NK-92 (cell line): ENCODE measurements around the gene PRLR.
"Not testable (repeated sequence)": the region's sequence is repeated elsewhere in the genome, so short reads cannot be mapped to it uniquely, and the experiment has no call there.

Experiments used
- DNase-seq: peaks from one replicate; lab custom pipeline; 2025; ENCODE audit not compliant: unreplicated experiment; lab: John Stamatoyannopoulos, UW

Gene PRLR

GRCh38 chr5:35198075-35198474 is 32.2 kb downstream of the PRLR start:
- DNase-seq = no peak

- no peak for DNase-seq
These were observed 32.9 kb downstream of the PRLR start for GRCh38 chr5:35197351-35197750.

GRCh38 chr5:35195472-35195852 is 34.8 kb downstream of the PRLR start:
- DNase-seq = no peak

- no peak for DNase-seq
These were observed 35.4 kb downstream of the PRLR start for GRCh38 chr5:35194635-35195471.

GRCh38 chr5:35192506-35192905 is 37.8 kb downstream of the PRLR start:
- no peak for DNase-seq

- DNase-seq = not testable (repeated sequence)
These were observed 40.5 kb downstream of the PRLR start for GRCh38 chr5:35189801-35190200.

GRCh38 chr5:35188031-35188457 is 42.2 kb downstream of the PRLR start:
- no peak for DNase-seq

GRCh38 chr5:35187621-35188020 is 42.7 kb downstream of the PRLR start:
- not testable (repeated sequence) for DNase-seq

GRCh38 chr5:35186749-35187148 is 43.5 kb downstream of the PRLR start:
- no peak for DNase-seq

GRCh38 chr5:35185518-35185917 is 44.8 kb downstream of the PRLR start:
- no peak for DNase-seq

GRCh38 chr5:35183556-35183955 is 46.7 kb downstream of the PRLR start:
- no peak for DNase-seq

- DNase-seq = no peak
These were observed 47.3 kb downstream of the PRLR start for GRCh38 chr5:35182910-35183535.

- no peak for DNase-seq
These were observed 47.8 kb downstream of the PRLR start for GRCh38 chr5:35182486-35182885.

GRCh38 chr5:35180046-35180445 is 50.2 kb downstream of the PRLR start:
- DNase-seq = no peak

GRCh38 chr5:35177783-35178182 is 52.5 kb downstream of the PRLR start:
- DNase-seq = no peak

- no peak for DNase-seq
These were observed 57.8 kb downstream of the PRLR start for GRCh38 chr5:35172533-35172932.

GRCh38 chr5:35171991-35172390 is 58.3 kb downstream of the PRLR start:
- no peak for DNase-seq

GRCh38 chr5:35171078-35171477 is 59.2 kb downstream of the PRLR start:
- no peak for DNase-seq

- DNase-seq = no peak
These were observed 64.2 kb downstream of the PRLR start for GRCh38 chr5:35166043-35166442.

- DNase-seq = no peak
These were observed 65.3 kb downstream of the PRLR start for GRCh38 chr5:35164860-35165542.

GRCh38 chr5:35163710-35164033 is 66.6 kb downstream of the PRLR start:
- DNase-seq = no peak
